Lung microvascular endothelial cell (primary cell): Measurements from ENCODE around the gene LRRC26. TPM values are rescaled to one million over a fixed set of nuclear protein-coding genes. Genes with fewer than 3 reads are reported as not detected.
"Not testable (repeated sequence)": the region's sequence is repeated elsewhere in the genome, so short reads cannot be mapped to it uniquely, and the experiment has no call there.

Source experiments
- DNase-seq, 2 donors: peaks; one replicate each; pipeline versions ENCODE4 v3.0.0 to v3.0.0-alpha.2; 2010; ENCODE audit warnings: low read depth in 2 of 2
- total RNA-seq: library from RNA; depleted of rRNA; stranded (reverse); fragments of >200 nt; gene quantifications from 2 replicates; pipeline ENCODE4 v1.2.1, GENCODE V29; 2014

The LRRC26 gene
- total RNA-seq, 1 donor from 2014 or later = not detected

GRCh38 chr9:137138722-137139467 lies 31.0 kb downstream of the LRRC26 start, which contains the start of gene GRIN1:
TSS of gene GRIN1 (plus strand) at chr9:137139154. CDS start at chr9:137139487, 333 bp downstream.
- peak; percentile 43 to 59 for DNase-seq

DNA sequence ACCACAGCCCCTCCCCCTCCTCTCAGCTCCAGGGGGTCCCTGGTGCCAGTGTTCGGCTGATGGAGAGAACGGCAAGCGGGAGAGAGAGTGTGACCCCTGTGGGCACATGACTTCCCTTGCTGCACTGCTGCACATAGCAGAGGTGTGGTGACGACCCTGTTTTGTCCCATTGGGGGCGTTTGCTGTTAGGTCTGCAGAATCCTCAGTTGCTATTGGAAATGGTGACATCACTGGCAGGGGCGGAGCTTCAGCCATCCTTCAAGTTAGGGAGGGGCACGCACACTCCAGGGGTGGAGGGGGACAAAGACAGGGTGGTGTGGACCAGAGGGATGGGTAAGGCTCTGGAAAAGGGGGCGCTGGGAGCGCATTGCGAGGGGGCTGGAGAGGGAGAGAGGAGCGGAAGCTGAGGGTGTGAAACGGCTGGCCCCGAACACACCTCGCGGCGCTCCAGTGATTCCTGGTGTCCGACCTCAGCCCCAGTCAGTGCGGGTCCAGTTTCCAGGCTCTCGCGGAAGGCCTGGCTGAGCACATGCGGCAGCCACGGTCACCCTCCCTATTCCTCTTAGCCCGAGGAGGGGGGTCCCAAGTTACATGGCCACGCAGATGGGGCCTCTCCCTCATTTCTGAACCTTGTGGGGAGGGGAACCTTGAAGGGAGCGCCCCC lies 31.7 kb downstream of the LRRC26 start:
- no peak for DNase-seq

DNA sequence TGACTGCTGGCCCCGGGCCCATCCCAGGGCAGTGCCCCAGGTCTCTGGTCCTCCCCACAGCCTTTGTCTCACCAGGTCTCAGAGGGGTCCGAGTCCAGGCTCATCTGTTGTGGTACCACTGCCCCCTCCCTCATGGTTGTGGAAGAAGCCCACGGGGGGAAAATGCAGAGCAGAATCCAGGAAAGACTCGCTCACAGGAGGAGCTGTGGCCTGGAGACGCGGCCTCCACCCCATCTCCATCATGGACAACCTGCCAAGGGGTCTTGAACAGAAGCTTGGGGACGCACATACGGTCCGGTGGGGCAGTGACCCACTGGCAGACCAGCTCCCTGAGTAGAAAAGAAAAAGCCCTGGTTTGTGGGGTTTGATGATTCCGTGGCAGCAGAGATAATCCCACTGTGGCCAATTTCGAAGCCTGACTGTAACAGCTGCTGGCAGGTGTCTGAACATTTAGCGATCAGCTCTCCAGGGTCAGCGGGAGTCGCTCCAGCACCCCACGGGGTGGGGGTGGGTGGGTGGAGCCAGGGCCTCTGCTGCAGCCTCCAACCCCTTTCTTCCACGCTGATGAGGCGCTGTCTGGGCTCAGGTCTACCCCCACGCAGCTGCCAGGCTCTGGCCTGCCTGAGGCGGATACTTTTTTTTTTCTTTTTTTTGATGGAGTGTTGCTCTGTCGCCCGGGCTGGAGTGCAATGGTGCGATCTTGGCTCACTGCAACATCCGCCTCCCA lies 32.8 kb downstream of the LRRC26 start:
- DNase-seq = no peak

- DNase-seq = no peak
These were observed 33.5 kb downstream of the LRRC26 start for GRCh38 chr9:137136261-137136880.

DNA sequence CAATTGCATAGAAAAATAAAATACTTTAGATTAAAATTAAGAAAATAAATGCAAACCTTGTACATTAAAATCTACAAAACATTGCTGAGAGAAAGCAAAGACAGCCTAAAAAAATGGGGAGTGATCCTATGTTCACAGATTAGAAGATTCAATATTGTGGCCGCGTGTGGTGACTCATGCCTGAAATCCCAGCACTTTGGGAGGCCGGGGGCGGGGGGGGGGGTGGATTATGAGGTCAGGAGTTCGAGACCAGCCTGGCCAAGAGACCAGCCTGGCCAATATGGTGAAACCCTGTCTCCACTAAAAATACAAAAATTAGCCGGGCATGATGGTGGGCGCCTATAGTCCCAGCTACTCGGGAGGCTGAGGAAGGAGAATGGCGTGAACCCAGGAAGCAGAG lies 34.7 kb downstream of the LRRC26 start:
- not testable (repeated sequence) for DNase-seq

- no peak for DNase-seq
These were observed 35.7 kb downstream of the LRRC26 start for GRCh38 chr9:137134191-137134590.

DNA sequence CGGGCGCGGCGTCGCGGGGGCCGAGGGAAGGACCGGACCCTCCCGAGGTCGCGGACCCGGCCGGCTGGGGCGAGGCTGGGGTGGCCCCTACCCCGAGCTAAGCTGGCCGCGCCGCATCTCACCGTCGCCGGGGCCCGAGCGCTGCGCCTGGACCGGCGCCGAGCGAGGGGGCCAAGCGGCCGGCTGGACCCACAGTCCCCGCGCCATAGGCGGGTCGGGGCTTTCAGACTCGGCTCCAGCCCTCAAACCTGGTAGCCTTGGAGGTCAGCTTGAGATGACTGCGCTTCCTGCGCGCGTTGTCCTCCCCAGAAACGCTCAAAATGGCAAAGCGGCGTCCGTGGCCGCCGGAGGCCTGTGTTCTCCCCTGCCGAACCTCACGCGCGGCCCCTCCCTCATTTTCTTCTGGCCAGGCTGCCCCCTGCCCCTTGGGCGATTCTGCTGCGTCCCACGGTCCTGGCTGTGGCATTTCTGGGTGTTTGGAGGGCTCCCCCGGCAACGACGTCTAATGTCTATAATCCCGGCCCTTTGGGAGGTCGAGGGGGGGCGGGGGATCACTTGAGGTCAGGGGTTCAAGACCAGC lies 39.6 kb downstream of the LRRC26 start:
- peak in 1 of 2 donors; percentile 21 for DNase-seq

DNA sequence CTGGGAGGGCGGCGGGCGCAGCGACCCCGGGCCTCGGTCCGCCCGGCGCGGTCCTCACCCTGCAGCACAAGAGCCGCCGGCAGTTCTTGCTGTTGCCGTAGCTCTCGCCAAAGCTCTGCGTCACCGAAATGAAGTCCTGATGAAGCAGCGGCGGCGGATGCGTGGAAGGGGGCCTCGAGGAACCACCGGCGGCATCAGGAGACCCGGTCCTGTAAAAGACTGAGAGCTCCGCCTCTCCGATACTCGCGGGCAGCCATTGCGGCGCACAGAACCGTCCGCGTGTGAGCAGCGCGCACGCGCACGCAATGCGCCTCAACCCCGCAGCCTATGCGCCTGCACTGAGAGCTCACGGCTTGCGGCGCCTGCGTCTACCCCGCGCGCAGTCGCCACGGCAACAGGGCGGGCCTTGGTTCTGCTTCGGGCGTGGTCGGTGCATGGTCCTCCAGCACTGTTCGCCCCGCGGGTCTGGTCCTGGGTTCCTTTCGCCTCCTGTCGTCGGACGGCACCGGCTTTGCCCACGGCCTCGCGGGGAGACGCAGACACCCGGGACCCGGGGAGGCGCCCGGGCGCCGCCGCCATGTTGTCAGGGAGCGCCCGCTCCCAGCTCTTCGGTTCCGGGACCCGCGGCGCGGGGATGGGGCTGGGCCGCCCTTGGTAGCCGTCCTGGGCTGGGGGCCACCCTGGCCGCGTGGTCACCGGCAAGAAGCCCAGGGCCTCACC lies 40.2 kb downstream of the LRRC26 start:
- peak; percentile 95 for DNase-seq

DNA sequence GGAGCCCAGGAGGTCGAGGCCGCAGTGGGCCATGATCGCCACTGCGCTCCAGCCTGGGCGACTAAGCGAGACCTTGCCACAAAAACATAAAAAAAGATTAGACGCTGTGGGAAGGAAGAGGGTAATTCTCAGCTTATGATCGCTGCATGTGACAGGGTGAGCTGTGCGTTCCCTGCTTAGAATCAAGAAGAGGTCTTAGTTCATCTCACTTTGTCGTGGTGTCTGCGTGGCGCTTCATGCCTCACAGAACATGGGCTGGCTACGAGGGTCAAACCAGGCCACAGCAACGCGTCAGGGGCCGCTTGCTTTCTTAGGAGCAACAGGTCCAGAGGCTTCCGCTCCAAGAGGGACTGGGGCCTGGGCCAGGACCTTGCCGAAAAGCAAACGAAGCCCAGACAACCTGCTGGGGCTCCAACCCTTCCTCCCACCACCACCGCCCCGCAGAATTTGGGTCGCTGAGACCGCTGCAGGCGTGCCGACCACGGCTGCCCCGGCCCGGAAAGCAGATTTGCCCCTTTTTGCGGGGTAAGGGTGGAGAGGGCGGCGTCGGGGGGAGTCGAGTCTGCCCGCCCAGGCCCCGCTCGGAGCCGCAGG lies 40.9 kb downstream of the LRRC26 start:
- no peak for DNase-seq

GRCh38 chr9:137128158-137128861 lies 41.5 kb downstream of the LRRC26 start:
- DNase-seq = no peak

- peak in 1 of 2 donors; percentile 63 for DNase-seq
These were observed 42.3 kb downstream of the LRRC26 start for GRCh38 chr9:137127301-137128157.

GRCh38 chr9:137126786-137127185 lies 43.1 kb downstream of the LRRC26 start:
- peak in 1 of 2 donors; percentile 23 for DNase-seq

GRCh38 chr9:137123952-137124462 lies 45.8 kb downstream of the LRRC26 start:
- not testable (repeated sequence) for DNase-seq

- DNase-seq = no peak
These were observed 46.4 kb downstream of the LRRC26 start for GRCh38 chr9:137123468-137123837.

GRCh38 chr9:137122796-137123467 lies 46.9 kb downstream of the LRRC26 start:
- not testable (repeated sequence) for DNase-seq

- DNase-seq = not testable (repeated sequence)
These were observed 47.7 kb downstream of the LRRC26 start for GRCh38 chr9:137121927-137122795.
